Stimulated activated naive B cell treated with anti-CD40 and anti-IgM and Interleukin-4, amounts not matched to agents 10 μg/mL and 1 μg/mL and 100 μg/mL, for 72 hours (primary cell): ENCODE measurements around the gene PSEN2.
A peak's percentile ranks its signal among the peaks of the same experiment; 100 is the strongest.
"Not testable (repeated sequence)": the region's sequence is repeated elsewhere in the genome, so short reads cannot be mapped to it uniquely, and the experiment has no call there.

Experiments used
- ATAC-seq, 2 donors: fragments of 150-1000 bp; cut with Tn5 transposase; replicated peaks; 2 replicates each; pipeline ENCODE4 v1.10.0; 2021; ENCODE audit warnings: moderate library complexity in 1 of 2
- DNase-seq: peaks from one replicate; pipeline ENCODE4 v3.0.0; 2021
- H3K27ac Mint-ChIP-seq: one replicate; pipeline ENCODE4 v1.8.0; 2022; ENCODE audit warnings: mild to moderate bottlenecking, mixed read lengths
- H3K27me3 Mint-ChIP-seq, 2 donors: one replicate each; pipeline ENCODE4 v1.8.0; 2022; ENCODE audit warnings: mixed read lengths in 2 of 2
- H3K36me3 Mint-ChIP-seq, 2 donors: one replicate each; pipeline ENCODE4 v1.8.0; 2022; ENCODE audit warnings: mixed read lengths in 2 of 2, mild to moderate bottlenecking in 1 of 2
- H3K4me1 Mint-ChIP-seq, 2 donors: one replicate each; pipeline ENCODE4 v1.8.0; 2022; ENCODE audit warnings: mixed read lengths in 2 of 2, mild to moderate bottlenecking in 1 of 2
- H3K4me3 Mint-ChIP-seq, 2 donors: one replicate each; pipeline ENCODE4 v1.8.0; 2022; ENCODE audit warnings: mild to moderate bottlenecking in 2 of 2, mixed read lengths in 2 of 2, moderate library complexity in 1 of 2
- H3K9me3 Mint-ChIP-seq, 2 donors: one replicate each; pipeline ENCODE4 v1.8.0; 2022; ENCODE audit warnings: mixed read lengths in 2 of 2, mild to moderate bottlenecking in 1 of 2

The PSEN2 gene

GRCh38 chr1:226902601-226903000 is 32.2 kb downstream of the PSEN2 start:
- H3K27ac Mint-ChIP-seq, result no peak overlapping the region
- peaks cover 22 to 38% of the 10 kb centered on the region in 2 donors for H3K36me3 Mint-ChIP-seq
- H3K27me3 Mint-ChIP-seq, result no peaks in the 10 kb centered on the region
- no peak for DNase-seq
- no peak for ATAC-seq
- no peak overlapping the region for H3K4me3 Mint-ChIP-seq
- peaks cover 0 to 3% of the 10 kb centered on the region in 2 donors for H3K4me1 Mint-ChIP-seq
- no peaks in the 10 kb centered on the region for H3K9me3 Mint-ChIP-seq

- peaks cover 0 to 3% of the 10 kb centered on the region in 2 donors for H3K4me1 Mint-ChIP-seq
- H3K36me3 Mint-ChIP-seq, result peaks cover 22 to 36% of the 10 kb centered on the region in 2 donors
- H3K4me3 Mint-ChIP-seq, result no peak overlapping the region
- no peaks in the 10 kb centered on the region for H3K27me3 Mint-ChIP-seq
- no peaks in the 10 kb centered on the region for H3K9me3 Mint-ChIP-seq
- DNase-seq (no peak), ATAC-seq (no peak)
- no peak overlapping the region for H3K27ac Mint-ChIP-seq
Observed at GRCh38 chr1:226903819-226904716, 33.7 kb downstream of the PSEN2 start.

GRCh38 chr1:226904772-226905171 is 34.4 kb downstream of the PSEN2 start:
- no peaks in the 10 kb centered on the region for H3K4me1 Mint-ChIP-seq
- H3K27me3 Mint-ChIP-seq, result no peaks in the 10 kb centered on the region
- H3K27ac Mint-ChIP-seq, result no peak overlapping the region
- no peak for DNase-seq
- H3K9me3 Mint-ChIP-seq, result no peaks in the 10 kb centered on the region
- H3K36me3 Mint-ChIP-seq, result peaks cover 15 to 29% of the 10 kb centered on the region in 2 donors
- H3K4me3 Mint-ChIP-seq, result no peak overlapping the region
- no peak for ATAC-seq

GRCh38 chr1:226908419-226908818 is 38.0 kb downstream of the PSEN2 start:
- H3K4me3 Mint-ChIP-seq, result no peak overlapping the region
- no peaks in the 10 kb centered on the region for H3K27me3 Mint-ChIP-seq
- H3K4me1 Mint-ChIP-seq, result peaks cover 0 to 3% of the 10 kb centered on the region in 2 donors
- no peak for DNase-seq
- H3K27ac Mint-ChIP-seq, result no peak overlapping the region
- no peaks in the 10 kb centered on the region for H3K9me3 Mint-ChIP-seq
- H3K36me3 Mint-ChIP-seq, result peaks cover 4 to 19% of the 10 kb centered on the region in 2 donors
- no peak for ATAC-seq

GRCh38 chr1:226908913-226909312 is 38.5 kb downstream of the PSEN2 start:
- H3K27me3 Mint-ChIP-seq, result no peaks in the 10 kb centered on the region
- H3K4me1 Mint-ChIP-seq, result peaks cover 0 to 3% of the 10 kb centered on the region in 2 donors
- H3K27ac Mint-ChIP-seq, result no peak overlapping the region
- peaks cover 3 to 17% of the 10 kb centered on the region in 2 donors for H3K36me3 Mint-ChIP-seq
- DNase-seq, result no peak
- no peak overlapping the region for H3K4me3 Mint-ChIP-seq
- no peak for ATAC-seq
- H3K9me3 Mint-ChIP-seq, result no peaks in the 10 kb centered on the region

- ATAC-seq (peak; percentile 80 to 89), DNase-seq (peak; percentile 39)
- H3K27ac Mint-ChIP-seq, result no peak overlapping the region
- peaks cover 0 to 3% of the 10 kb centered on the region in 2 donors for H3K4me1 Mint-ChIP-seq
- H3K36me3 Mint-ChIP-seq, result peaks cover 0 to 19% of the 10 kb centered on the region in 2 donors
- H3K4me3 Mint-ChIP-seq, result no peak overlapping the region
- H3K27me3 Mint-ChIP-seq, result no peaks in the 10 kb centered on the region
- no peaks in the 10 kb centered on the region for H3K9me3 Mint-ChIP-seq
Observed at GRCh38 chr1:226912587-226913176, 42.3 kb downstream of the PSEN2 start.

GRCh38 chr1:226915672-226915995 is 45.2 kb downstream of the PSEN2 start:
- H3K36me3 Mint-ChIP-seq, result peaks cover 12 to 20% of the 10 kb centered on the region in 2 donors
- peaks cover 0 to 3% of the 10 kb centered on the region in 2 donors for H3K4me1 Mint-ChIP-seq
- H3K9me3 Mint-ChIP-seq, result no peaks in the 10 kb centered on the region
- ATAC-seq (peak in 1 of 2 donors; percentile 33), DNase-seq (no peak)
- no peak overlapping the region for H3K27ac Mint-ChIP-seq
- no peak overlapping the region for H3K4me3 Mint-ChIP-seq
- peaks cover 0 to 6% of the 10 kb centered on the region in 2 donors for H3K27me3 Mint-ChIP-seq

GRCh38 chr1:226916497-226916896 is 46.1 kb downstream of the PSEN2 start:
- no peaks in the 10 kb centered on the region for H3K9me3 Mint-ChIP-seq
- H3K27me3 Mint-ChIP-seq, result peaks cover 0 to 6% of the 10 kb centered on the region in 2 donors
- ATAC-seq, result no peak
- H3K27ac Mint-ChIP-seq, result no peak overlapping the region
- no peak for DNase-seq
- peaks cover 0 to 3% of the 10 kb centered on the region in 2 donors for H3K4me1 Mint-ChIP-seq
- H3K4me3 Mint-ChIP-seq, result no peak overlapping the region
- peaks cover 12 to 18% of the 10 kb centered on the region in 2 donors for H3K36me3 Mint-ChIP-seq

GRCh38 chr1:226919587-226919986 is 49.2 kb downstream of the PSEN2 start:
- Mint-ChIP-seq H3K27me3 (peaks cover 0 to 6% of the 10 kb centered on the region in 2 donors), H3K4me1 (no peaks in the 10 kb centered on the region), H3K9me3 (no peaks in the 10 kb centered on the region), H3K36me3 (peaks cover 17 to 18% of the 10 kb centered on the region in 2 donors), H3K4me3 (no peak overlapping the region), H3K27ac (no peak overlapping the region)
- DNase-seq, result no peak
- no peak for ATAC-seq

- Mint-ChIP-seq H3K27me3 (peaks cover 0 to 6% of the 10 kb centered on the region in 2 donors), H3K36me3 (peaks cover 17 to 18% of the 10 kb centered on the region in 2 donors), H3K4me1 (no peaks in the 10 kb centered on the region), H3K27ac (no peak overlapping the region), H3K9me3 (no peaks in the 10 kb centered on the region), H3K4me3 (no peak overlapping the region)
- ATAC-seq, result no peak
- no peak for DNase-seq
Observed at GRCh38 chr1:226919995-226920394, 49.6 kb downstream of the PSEN2 start.

- H3K27me3 Mint-ChIP-seq, result peaks cover 0 to 6% of the 10 kb centered on the region in 2 donors
- no peak overlapping the region for H3K27ac Mint-ChIP-seq
- no peaks in the 10 kb centered on the region for H3K9me3 Mint-ChIP-seq
- DNase-seq (no peak), ATAC-seq (no peak)
- no peaks in the 10 kb centered on the region for H3K4me1 Mint-ChIP-seq
- H3K36me3 Mint-ChIP-seq, result peaks cover 17 to 21% of the 10 kb centered on the region in 2 donors
- H3K4me3 Mint-ChIP-seq, result no peak overlapping the region
Observed at GRCh38 chr1:226920446-226920894, 50.1 kb downstream of the PSEN2 start.

- Mint-ChIP-seq H3K4me3 (no peak overlapping the region), H3K27me3 (peaks cover 0 to 6% of the 10 kb centered on the region in 2 donors), H3K9me3 (peaks cover 0 to 1% of the 10 kb centered on the region in 2 donors), H3K27ac (no peak overlapping the region), H3K36me3 (peaks cover 19 to 21% of the 10 kb centered on the region in 2 donors), H3K4me1 (no peaks in the 10 kb centered on the region)
- ATAC-seq, result no peak
- no peak for DNase-seq
Observed at GRCh38 chr1:226921504-226921903, 51.1 kb downstream of the PSEN2 start.

- DNase-seq, H3K9me3 Mint-ChIP-seq, H3K27ac Mint-ChIP-seq, H3K4me3 Mint-ChIP-seq, H3K4me1 Mint-ChIP-seq, H3K27me3 Mint-ChIP-seq, ATAC-seq: not testable (repeated sequence)
- peaks cover 9 to 11% of the 10 kb centered on the region in 2 donors for H3K36me3 Mint-ChIP-seq
Observed at GRCh38 chr1:226929260-226930111, 59.1 kb downstream of the PSEN2 start.
